HG02571 (cell line): Measurements from ENCODE around the gene HRCT1.
"Not testable (repeated sequence)": the region's sequence is repeated elsewhere in the genome, so short reads cannot be mapped to it uniquely, and the experiment has no call there.

Source experiments
- ATAC-seq: cut with Tn5 transposase; IDR thresholded peaks from one replicate; pipeline ENCODE4 v1.9.1; 2021; ENCODE audit warnings: mild to moderate bottlenecking, moderate library complexity; ENCODE audit not compliant: unreplicated experiment

The HRCT1 gene

GRCh38 chr9:35892051-35892450 lies 14.0 kb upstream of the HRCT1 start:
- ATAC-seq = no peak

DNA sequence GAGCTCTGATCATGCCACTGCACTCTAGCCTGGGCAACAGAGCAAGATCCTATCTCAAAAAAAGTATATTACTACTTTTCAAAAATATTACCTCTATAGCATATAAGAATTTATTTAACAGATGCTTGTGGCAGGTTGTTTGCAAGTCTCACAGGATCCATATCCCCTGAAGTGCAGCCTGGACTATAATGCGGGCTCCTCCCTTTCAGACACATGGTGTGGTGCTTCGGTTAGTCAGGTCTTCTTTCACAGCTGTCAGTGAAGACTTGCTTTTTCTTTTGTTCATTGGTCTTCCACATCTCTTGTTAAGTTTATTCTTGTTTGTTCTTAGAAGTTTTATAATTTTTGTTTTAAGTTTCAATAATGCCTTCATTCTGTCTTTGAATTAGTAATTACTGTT lies 9.4 kb upstream of the HRCT1 start:
- no peak for ATAC-seq

DNA sequence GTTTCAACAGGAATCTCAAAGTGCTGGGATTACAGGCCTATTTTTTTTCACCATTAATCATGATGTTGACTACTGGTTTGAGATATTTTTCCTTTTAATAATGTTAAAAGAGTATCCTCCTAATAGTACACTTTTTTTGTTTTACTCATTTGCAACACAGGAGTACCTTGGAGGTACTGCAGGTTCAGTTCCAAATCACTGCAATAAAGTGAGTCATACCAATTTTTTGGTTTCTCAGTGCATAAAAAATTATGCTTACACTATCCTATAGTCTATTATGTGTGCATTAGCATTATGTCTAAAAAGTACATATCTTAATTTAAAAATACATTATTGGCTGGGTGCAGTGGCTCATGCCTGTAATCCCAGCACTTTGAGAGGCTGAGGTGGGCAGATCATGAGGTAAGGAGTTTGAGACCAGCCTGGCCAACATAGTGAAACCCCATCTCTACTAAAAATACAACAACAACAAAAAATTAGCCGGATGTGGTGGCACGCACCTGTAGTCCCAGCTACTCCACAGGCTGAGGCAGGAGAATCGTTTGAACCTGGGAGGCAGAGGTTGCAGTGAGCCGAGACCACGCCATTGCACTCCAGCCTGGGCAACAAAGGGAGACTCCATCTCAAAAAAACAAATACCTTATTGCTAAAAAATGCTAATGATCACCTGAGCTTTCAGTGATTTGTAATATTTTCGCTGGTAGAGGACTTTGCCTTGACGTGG lies 8.5 kb upstream of the HRCT1 start:
- not testable (repeated sequence) for ATAC-seq

DNA sequence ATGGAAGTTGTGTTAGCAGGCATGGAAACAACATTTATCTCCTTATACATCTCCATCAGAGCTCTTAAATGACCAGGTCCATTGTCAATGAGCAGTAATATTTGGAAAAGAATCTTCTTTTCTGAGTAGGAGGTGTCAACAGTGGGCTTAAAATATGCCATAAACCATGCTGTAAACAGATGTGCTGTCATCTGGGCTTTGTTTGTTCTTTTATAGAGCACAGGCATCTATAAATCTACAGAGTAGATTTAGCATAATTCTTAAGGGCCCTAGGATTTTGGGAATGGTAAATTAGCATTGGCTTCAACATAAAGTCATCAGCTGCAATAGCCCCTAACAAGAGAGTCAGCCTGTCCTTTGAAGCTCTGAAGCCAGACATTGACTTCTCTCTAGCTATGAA lies 7.7 kb upstream of the HRCT1 start:
- no peak for ATAC-seq

DNA sequence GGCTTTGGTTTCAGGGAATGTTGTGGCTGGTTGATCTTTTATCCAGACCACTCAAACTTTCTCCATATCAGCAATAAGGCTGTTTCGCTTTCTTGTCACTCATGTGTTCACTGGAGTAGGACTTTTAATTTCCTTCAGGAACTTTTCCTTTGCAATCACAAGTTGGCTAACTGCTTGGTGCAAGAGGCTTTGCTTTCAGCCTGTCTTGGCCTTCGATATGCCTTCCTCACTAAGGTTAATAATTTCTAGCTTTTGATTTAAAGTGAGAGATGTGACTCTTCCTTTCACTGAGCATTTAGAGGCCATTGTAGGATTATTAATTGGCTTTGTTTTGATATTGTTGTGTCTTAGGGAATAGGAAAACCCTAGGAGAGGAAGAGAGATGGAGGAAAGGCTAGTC lies 7.0 kb upstream of the HRCT1 start:
- ATAC-seq = no peak

GRCh38 chr9:35903049-35903448 lies 3.0 kb upstream of the HRCT1 start:
- ATAC-seq = no peak

DNA sequence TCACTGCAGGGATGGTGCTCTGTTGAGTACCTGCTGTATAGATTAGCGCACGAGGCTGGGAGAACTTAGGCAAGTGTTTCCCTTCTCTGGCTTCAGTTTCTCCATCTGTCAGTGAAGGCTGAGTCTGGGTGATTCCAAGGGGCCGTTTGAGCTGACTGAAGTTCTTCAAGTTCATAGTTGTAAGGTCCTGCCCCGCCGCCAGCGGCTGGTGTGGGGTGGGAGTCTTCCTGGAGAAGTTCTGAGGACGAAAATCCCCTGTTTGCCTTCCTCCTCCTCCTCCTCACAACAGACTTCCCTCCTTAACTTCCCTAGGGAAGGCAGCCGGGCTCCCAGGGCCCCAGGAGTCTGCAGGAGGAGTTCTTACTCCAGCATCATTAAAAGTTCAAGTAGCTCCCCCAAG lies 1.7 kb upstream of the HRCT1 start:
- ATAC-seq = no peak

DNA sequence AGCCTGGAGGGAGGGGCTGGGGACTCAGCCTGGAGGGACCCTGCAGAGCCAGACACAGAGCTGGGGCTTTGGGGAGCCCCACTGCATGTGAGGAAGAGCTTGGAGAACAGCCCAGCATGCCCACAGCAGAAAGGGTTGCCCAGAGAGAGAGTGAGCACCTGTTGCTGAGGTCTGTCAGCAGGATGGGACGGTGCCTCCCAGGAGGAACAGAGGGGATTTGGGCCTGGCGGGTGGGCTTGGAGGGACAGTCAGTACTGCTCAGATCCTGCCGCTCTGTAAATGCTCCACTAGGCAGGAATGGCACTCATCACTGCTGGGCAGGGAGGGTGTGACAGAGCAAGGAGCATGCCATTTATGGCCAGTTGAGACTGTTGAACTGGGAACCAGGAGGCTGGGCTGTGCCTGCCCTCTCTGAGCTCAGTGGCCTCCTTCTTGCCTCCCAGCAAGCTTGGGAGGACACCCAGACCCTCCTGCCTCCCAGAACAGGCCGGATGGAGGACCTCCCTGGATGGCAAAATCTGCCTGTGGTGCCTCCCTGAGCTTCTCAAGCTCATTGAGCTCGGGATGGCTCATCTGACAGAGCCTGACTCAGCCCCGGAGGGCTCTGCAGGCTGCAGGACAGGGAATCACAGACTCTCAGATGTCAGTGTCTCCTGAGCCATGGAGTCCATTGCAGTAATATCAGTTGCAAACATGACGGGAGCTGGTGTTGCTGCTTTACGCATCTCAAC lies 786 bp upstream of the HRCT1 start:
- ATAC-seq = no peak

GRCh38 chr9:35906923-35907699 lies 1.1 kb downstream of the HRCT1 start:
- ATAC-seq = no peak

DNA sequence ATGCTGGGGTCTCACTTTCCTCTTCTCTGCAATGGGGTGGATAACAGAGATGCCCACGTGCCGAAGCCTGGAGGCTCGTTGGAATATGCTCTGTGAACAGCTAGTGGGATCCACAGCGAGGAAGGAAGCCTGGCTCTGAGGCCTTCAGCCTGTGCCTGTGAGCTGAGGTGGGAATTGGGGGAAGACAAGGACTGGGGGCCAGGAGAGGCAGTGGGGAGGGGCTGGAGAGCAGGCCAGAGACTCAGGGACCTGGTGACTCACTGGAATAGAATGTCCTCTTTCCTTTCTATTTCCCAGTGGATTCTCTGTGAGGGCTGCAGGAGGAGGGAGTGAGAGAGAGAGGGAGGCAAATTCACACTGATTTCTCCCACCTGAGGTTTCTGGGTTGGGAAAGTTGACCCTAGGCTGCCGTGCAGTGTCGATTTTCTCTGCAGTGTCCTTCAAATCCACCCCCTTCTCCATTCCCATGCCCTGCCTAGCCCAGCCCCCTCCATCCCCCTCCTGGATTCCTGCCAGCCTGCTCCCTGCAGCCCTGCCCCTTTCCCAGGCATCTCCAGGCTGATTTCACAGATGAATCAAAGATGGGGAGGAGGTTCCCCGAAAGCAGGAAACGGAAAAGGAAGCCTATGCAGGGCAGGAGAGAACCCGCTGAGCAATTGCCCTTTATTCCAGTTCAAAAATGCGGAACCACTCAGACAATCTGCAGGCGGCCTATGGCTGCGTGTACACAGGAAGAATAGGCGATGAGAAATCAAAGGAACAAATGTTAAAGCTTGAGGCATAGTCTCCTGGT lies 1.9 kb downstream of the HRCT1 start:
- ATAC-seq = no peak

DNA sequence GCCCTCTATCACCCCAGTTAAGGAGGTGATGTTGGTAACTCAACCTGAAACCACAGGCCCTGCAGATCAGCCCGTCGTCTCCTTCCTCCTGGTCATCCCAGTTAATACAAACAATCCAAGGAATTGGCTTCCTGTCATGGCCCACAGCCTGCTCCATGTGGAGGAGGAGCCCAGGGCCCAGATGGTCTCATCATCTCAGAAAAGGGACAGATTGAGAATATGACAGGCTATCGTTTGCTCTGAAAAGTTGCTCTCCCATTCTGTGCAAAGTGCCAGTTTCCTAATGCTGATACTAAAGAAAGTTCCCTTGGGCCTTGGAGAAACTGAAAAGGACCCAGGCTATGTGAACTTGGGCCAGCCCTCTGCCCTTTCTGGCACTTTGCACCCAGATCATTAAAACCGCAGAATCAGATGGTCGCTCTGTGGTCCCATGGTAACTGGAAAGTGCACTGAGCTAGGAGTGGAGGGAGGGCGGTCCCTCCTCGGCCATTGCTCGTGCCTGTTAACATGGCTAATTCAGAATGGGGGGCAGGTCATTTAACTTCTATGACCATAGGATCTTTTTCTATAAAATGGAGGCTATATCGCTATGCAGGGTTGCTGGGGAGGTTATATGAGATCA lies 2.6 kb downstream of the HRCT1 start:
- ATAC-seq = no peak

GRCh38 chr9:35909274-35909673 lies 3.3 kb downstream of the HRCT1 start, which contains the start of gene SPAAR:
TSS of gene SPAAR (plus strand) at chr9:35909490. CDS start at chr9:35910464, 974 bp downstream.
- no peak for ATAC-seq

- ATAC-seq = no peak
Measured at GRCh38 chr9:35909687-35910612, 3.9 kb downstream of the HRCT1 start.

DNA sequence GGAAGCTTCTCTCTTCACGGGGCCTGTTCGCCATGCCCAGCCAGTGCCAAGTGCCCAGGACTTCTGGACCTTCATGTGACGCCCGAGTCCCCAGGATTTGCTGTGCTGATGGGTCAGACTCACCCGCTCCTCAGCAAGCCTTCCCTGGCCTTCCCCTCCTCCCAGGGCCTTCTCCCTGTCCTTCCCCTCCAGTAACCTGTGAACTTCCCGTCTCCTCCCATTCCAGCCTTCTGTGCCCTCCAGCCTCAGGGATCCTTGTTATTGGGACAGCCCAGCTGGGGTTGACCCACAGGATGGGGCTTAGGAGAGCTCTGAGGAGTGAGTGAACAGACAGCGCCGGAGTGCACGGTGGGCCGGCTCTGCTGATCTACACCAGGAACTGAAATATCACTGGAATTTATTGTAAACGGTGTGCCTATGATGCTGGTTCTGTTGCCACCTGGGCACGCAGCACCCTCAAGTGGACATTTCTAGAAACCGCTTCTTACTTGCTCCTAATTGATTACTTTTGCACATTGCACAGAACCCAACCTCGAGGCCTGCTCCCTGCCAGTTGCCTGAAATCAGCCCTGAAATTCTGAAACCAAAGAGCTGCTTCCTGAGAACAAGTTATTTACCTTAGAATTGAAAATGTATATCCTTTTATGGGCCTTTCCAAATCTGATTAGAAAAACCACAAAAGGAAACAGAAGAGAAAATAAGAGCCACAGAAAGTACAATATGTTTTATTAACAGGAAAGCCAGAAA lies 4.8 kb downstream of the HRCT1 start:
- no peak for ATAC-seq

GRCh38 chr9:35911690-35912089 lies 5.7 kb downstream of the HRCT1 start:
- no peak for ATAC-seq

GRCh38 chr9:35912791-35913400 lies 6.9 kb downstream of the HRCT1 start:
- ATAC-seq = no peak

- ATAC-seq = not testable (repeated sequence)
Measured at GRCh38 chr9:35913429-35913828, 7.4 kb downstream of the HRCT1 start.

DNA sequence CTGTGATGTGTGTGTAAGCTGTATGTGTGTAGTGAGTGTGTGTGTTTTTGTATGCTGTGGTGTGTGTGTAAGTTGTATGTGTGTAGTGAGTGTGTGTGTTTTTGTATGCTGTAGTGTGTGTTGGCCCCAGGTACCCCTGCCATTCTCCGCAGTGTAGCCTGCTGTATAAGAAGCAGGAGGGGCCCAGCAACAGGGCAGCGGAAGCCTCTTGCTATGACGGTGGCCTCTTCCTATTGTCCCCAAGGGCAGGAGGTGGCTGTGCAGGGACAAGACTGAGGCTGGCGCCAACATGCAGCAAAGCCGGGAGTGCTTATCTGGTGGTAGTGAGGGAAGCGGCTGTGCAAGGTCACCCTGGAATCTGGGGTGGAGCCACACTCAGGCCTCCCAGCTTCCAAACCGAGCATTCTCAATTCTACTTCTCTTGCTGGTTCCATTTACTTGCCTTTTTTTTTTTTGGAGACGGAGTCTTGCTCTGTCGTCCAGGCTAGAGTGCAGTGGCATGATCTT lies 8.4 kb downstream of the HRCT1 start:
- ATAC-seq = no peak
